Ishikawa (cell line): ENCODE measurements around the gene HOXB6.

Source experiments
- CEBPB ChIP-seq: IDR thresholded peaks from 2 replicates; pipeline ENCODE4 v1.6.1; 2012
- CREB1 ChIP-seq: IDR thresholded peaks from 2 replicates; pipeline ENCODE4 v1.6.1; 2012; ENCODE audit warnings: low read depth
- EGR1 ChIP-seq: IDR thresholded peaks from 2 replicates; pipeline ENCODE4 v1.6.1; 2012
- EP300 ChIP-seq: IDR thresholded peaks from 2 replicates; pipeline ENCODE4 v1.6.1; 2012; ENCODE audit warnings: borderline replicate concordance
- FOXM1 ChIP-seq: IDR thresholded peaks from 2 replicates; pipeline ENCODE4 v1.6.1; 2012; ENCODE audit warnings: low read depth, borderline replicate concordance
- MAX ChIP-seq: IDR thresholded peaks from 2 replicates; pipeline ENCODE4 v1.6.1; 2012
- NFIC ChIP-seq: IDR thresholded peaks from 2 replicates; pipeline ENCODE4 v1.6.1; 2012
- RAD21 ChIP-seq: IDR thresholded peaks from 2 replicates; pipeline ENCODE4 v1.6.1; 2012; ENCODE audit warnings: low read depth
- TAF1 ChIP-seq: IDR thresholded peaks from 2 replicates; pipeline ENCODE4 v1.6.1; 2012; ENCODE audit warnings: low read depth, mild to moderate bottlenecking
- TCF12 ChIP-seq: IDR thresholded peaks from 2 replicates; pipeline ENCODE4 v1.6.1; 2012; ENCODE audit warnings: low read depth
- TEAD4 ChIP-seq: IDR thresholded peaks from 2 replicates; pipeline ENCODE4 v1.6.1; 2012
- YY1 ChIP-seq: IDR thresholded peaks from 2 replicates; pipeline ENCODE4 v1.6.1; 2012; ENCODE audit warnings: low read depth
- ZBTB7A ChIP-seq: IDR thresholded peaks from 2 replicates; pipeline ENCODE4 v1.6.1; 2012; ENCODE audit warnings: low read depth
- TF ChIP-seq, protein P1 (sequence below): IDR thresholded peaks from 2 replicates; pipeline ENCODE4 v1.6.1; 2012
- TF ChIP-seq, protein P2 (sequence below): IDR thresholded peaks from 2 replicates; pipeline ENCODE4 v1.6.1; 2012; ENCODE audit warnings: low read depth, mild to moderate bottlenecking

The HOXB6 gene

DNA sequence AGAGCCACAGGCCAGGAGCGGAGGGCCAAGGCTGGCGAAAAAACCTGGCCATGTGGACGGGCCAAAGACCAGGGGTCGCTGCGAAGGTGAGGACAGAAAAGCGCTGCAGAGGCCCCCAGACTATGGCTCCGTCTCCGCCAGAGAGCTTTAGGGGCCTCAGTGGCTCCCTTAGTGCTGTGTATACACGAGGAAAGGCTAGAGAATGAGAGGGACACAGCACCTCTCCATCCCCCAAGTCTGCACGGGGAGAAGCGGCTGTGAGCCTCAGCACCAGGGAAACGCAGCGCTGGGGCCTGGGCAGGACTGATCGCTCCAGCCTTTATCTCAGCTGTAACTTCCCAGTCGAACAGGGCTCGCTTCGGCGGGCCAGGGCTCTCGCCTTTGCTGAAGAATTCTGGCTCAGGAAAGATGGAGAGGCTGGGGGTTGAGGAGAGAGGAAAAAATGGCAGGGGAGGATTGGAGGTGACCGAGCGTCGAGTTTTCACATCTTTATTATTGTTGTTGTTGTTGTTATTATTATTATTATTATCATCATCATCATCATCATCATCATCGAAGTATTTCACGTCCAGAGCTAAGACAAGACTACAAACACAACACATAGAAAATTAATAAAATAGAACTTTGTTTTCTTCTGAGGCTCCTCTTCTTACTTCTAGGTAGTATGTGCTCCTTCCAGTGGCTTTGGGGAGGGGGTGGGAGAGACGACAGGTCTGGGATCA is 9.3 kb downstream of the HOXB6 start:
- TF ChIP-seq NFIC = no peak
- TF ChIP-seq EP300 = no peak
- no peak for TF ChIP-seq MAX
- no peak for TF ChIP-seq RAD21
- no peak for TF ChIP-seq TCF12
- TF ChIP-seq ZBTB7A = no peak
- TF ChIP-seq CEBPB = no peak
- no peak for TF ChIP-seq TEAD4
- no peak for TF ChIP-seq FOXM1
- TF ChIP-seq YY1 = no peak
- TF ChIP-seq, protein P1, sequence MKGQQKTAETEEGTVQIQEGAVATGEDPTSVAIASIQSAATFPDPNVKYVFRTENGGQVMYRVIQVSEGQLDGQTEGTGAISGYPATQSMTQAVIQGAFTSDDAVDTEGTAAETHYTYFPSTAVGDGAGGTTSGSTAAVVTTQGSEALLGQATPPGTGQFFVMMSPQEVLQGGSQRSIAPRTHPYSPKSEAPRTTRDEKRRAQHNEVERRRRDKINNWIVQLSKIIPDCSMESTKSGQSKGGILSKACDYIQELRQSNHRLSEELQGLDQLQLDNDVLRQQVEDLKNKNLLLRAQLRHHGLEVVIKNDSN = no peak
- TF ChIP-seq EGR1 = no peak
- no peak for TF ChIP-seq TAF1

- TF ChIP-seq, protein P2, sequence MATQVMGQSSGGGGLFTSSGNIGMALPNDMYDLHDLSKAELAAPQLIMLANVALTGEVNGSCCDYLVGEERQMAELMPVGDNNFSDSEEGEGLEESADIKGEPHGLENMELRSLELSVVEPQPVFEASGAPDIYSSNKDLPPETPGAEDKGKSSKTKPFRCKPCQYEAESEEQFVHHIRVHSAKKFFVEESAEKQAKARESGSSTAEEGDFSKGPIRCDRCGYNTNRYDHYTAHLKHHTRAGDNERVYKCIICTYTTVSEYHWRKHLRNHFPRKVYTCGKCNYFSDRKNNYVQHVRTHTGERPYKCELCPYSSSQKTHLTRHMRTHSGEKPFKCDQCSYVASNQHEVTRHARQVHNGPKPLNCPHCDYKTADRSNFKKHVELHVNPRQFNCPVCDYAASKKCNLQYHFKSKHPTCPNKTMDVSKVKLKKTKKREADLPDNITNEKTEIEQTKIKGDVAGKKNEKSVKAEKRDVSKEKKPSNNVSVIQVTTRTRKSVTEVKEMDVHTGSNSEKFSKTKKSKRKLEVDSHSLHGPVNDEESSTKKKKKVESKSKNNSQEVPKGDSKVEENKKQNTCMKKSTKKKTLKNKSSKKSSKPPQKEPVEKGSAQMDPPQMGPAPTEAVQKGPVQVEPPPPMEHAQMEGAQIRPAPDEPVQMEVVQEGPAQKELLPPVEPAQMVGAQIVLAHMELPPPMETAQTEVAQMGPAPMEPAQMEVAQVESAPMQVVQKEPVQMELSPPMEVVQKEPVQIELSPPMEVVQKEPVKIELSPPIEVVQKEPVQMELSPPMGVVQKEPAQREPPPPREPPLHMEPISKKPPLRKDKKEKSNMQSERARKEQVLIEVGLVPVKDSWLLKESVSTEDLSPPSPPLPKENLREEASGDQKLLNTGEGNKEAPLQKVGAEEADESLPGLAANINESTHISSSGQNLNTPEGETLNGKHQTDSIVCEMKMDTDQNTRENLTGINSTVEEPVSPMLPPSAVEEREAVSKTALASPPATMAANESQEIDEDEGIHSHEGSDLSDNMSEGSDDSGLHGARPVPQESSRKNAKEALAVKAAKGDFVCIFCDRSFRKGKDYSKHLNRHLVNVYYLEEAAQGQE = 0 out of 2 replicates have a peak, but pooled peaks have one; percentile 13
- TF ChIP-seq FOXM1 = no peak
Measured at GRCh38 chr17:48594538-48595277, 10.1 kb downstream of the HOXB6 start.

GRCh38 chr17:48593840-48594537 is 10.8 kb downstream of the HOXB6 start:
- TF ChIP-seq TEAD4 (peak; percentile 15; the same call in 1 of the 2 replicates), MAX (no peak), YY1 (peak; percentile 85; the same call in 1 of the 2 replicates), TCF12 (peak; percentile 40; the same call in 1 of the 2 replicates), ZBTB7A (no peak), EGR1 (no peak), CEBPB (no peak), RAD21 (peak; percentile 70), EP300 (peak; percentile 48; the same call in 1 of the 2 replicates), TAF1 (peak; percentile 46; the same call in 1 of the 2 replicates), CREB1 (no peak), NFIC (0 out of 2 replicates have a peak, but pooled peaks have one; percentile 7), FOXM1 (no peak)
- TF ChIP-seq, protein P1 = peak; percentile 54; the same call in 1 of the 2 replicates
- TF ChIP-seq, protein P2 = no peak

DNA sequence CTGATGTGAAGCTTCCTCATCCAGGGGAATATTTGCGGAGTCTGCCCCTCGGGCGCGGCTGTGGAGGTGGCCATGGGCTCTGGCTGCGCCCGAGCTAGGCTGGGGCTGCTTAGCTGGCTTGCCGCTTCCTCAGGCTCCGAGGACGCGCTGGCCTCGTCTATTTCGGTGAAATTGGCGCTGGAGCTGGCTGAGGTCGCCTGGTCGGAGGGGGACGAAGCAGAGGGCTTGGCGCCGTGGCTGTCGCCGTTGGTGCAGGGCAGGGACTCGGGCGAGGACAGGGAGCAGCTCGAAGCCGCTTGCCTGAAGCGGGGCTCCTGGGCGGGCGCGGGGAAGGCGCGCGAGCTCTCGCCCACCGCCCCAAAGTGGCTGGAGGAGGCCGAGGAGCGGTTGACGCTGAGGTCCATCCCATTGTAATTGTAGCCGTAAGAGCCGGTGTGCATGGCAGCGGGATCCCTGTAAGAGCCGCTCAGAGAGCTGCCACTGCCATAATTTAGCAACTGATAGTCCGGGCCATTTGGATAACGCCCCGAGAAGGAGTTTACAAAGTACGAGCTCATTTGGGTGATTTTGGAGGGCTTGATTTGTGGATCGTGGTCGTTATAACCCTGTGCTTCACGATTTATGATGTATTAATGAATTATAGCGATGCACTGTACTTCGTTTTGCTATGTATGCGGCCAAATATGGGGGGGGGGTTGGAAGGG is 11.5 kb downstream of the HOXB6 start, which contains the start of gene HOXB5:
HOXB5 (minus strand) TSS at position 654 of the 704 bp plus-strand sequence; CDS start at position 557, 97 bp downstream.
- TF ChIP-seq MAX (no peak), ZBTB7A (no peak), CREB1 (no peak), EP300 (no peak), TCF12 (0 out of 2 replicates have a peak, but pooled peaks have one; percentile 15), RAD21 (no peak)
